HepG2 (cell line): ENCODE measurements around the gene ZNF773. TPM values are rescaled to one million over a fixed set of nuclear protein-coding genes. Genes with fewer than 3 reads are reported as not detected.

Experiments
- ARID5B ChIP-seq: IDR thresholded peaks from 2 replicates; pipeline ENCODE4 v1.4.0; 2020; ENCODE audit warnings: mild to moderate bottlenecking, missing genetic modification reagents
- CBFB ChIP-seq: sonication (generic); formaldehyde crosslinking; IDR thresholded peaks from 2 replicates; pipeline ENCODE4 v1.4.0; 2020; ENCODE audit warnings: missing genetic modification reagents
- CBX1 ChIP-seq: IDR thresholded peaks from one replicate; pipeline ENCODE4 v1.6.1; 2016; ENCODE audit warnings: antibody characterized with exemption, low read depth
- CBX5 ChIP-seq: sonication (generic); formaldehyde crosslinking; IDR thresholded peaks from 2 replicates; pipeline ENCODE4 v1.4.0; 2020; ENCODE audit warnings: missing genetic modification reagents, borderline replicate concordance
- HNRNPUL1 ChIP-seq: fragments of 200-400 bp; formaldehyde crosslinking; IDR thresholded peaks from 2 replicates; pipeline ENCODE4 v1.6.1; 2017; ENCODE audit warnings: low read depth, mild to moderate bottlenecking, low read length, moderate library complexity
- KLF16 ChIP-seq, 2 experiments: sonication (generic) in 1 of 2; formaldehyde crosslinking in 1 of 2; IDR thresholded peaks; 2 replicates each; pipeline versions ENCODE4 v1.6.1 to v1.8.0; 2016 to 2023; ENCODE audit warnings: missing genetic modification reagents in 2 of 2, missing compliant biosample characterization in 1 of 2
- KLF6 ChIP-seq: IDR thresholded peaks from 2 replicates; pipeline ENCODE4 v1.8.0; 2016; ENCODE audit warnings: missing biosample characterization, missing genetic modification reagents
- MEF2D ChIP-seq: sonication (generic); formaldehyde crosslinking; IDR thresholded peaks from 2 replicates; pipeline ENCODE4 v1.5.1; 2020; ENCODE audit warnings: mild to moderate bottlenecking, missing genetic modification reagents
- NAIF1 ChIP-seq: sonication (generic); formaldehyde crosslinking; IDR thresholded peaks from 2 replicates; pipeline ENCODE4 v1.5.0; 2020; ENCODE audit warnings: mild to moderate bottlenecking, missing genetic modification reagents, borderline replicate concordance
- NCOR1 ChIP-seq: fragments of 200-600 bp; sonication (generic); IDR thresholded peaks from 2 replicates; pipeline ENCODE4 v1.7.0; 2017; ENCODE audit warnings: antibody characterized with exemption, low read length, borderline replicate concordance
- PBX2 ChIP-seq: IDR thresholded peaks from 2 replicates; pipeline ENCODE4 v1.6.1; 2016; ENCODE audit warnings: control low read depth
- PHF8 ChIP-seq: sonication (generic); formaldehyde crosslinking; IDR thresholded peaks from 2 replicates; pipeline ENCODE4 v1.5.0; 2020; ENCODE audit warnings: missing genetic modification reagents
- RCOR2 ChIP-seq: IDR thresholded peaks from 2 replicates; pipeline ENCODE4 v1.6.1; 2016; ENCODE audit warnings: missing biosample characterization, missing genetic modification reagents
- TGIF2 ChIP-seq: IDR thresholded peaks from 2 replicates; pipeline ENCODE4 v1.6.1; 2016; ENCODE audit warnings: control low read depth, missing compliant biosample characterization
- ZEB1 ChIP-seq: IDR thresholded peaks from 2 replicates; pipeline ENCODE4 v1.6.1; 2012; ENCODE audit warnings: mild to moderate bottlenecking, low read depth, inconsistent platforms; ENCODE audit not compliant: insufficient replicate concordance
- ZIK1 ChIP-seq: sonication (generic); formaldehyde crosslinking; IDR thresholded peaks from 2 replicates; pipeline ENCODE4 v1.5.0; 2020; ENCODE audit warnings: mild to moderate bottlenecking, low read depth, missing genetic modification reagents, borderline replicate concordance
- ZNF10 ChIP-seq: sonication (generic); formaldehyde crosslinking; IDR thresholded peaks from 2 replicates; pipeline ENCODE4 v1.4.0; 2020; ENCODE audit warnings: mild to moderate bottlenecking, low read depth, missing genetic modification reagents, borderline replicate concordance
- ZNF20 ChIP-seq: sonication (generic); formaldehyde crosslinking; IDR thresholded peaks from 2 replicates; pipeline ENCODE4 v1.4.0; 2020; ENCODE audit warnings: mild to moderate bottlenecking, moderate library complexity, missing genetic modification reagents
- ZNF331 ChIP-seq: sonication (generic); formaldehyde crosslinking; IDR thresholded peaks from 2 replicates; pipeline ENCODE4 v1.4.0; 2020; ENCODE audit warnings: missing genetic modification reagents
- ZNF570 ChIP-seq: sonication (generic); formaldehyde crosslinking; IDR thresholded peaks from 2 replicates; pipeline ENCODE4 v1.4.0; 2020; ENCODE audit warnings: mild to moderate bottlenecking, missing genetic modification reagents, borderline replicate concordance
- ZNF589 ChIP-seq: sonication (generic); formaldehyde crosslinking; conservative IDR thresholded peaks from 2 replicates; pipeline ENCODE4 v1.8.0; 2022; ENCODE audit warnings: mild to moderate bottlenecking, moderate library complexity, missing genetic modification reagents
- ZNF816 ChIP-seq: sonication (generic); formaldehyde crosslinking; IDR thresholded peaks from 2 replicates; pipeline ENCODE4 v1.8.0; 2022; ENCODE audit warnings: missing genetic modification reagents, mild to moderate bottlenecking, borderline replicate concordance
- ZSCAN31 ChIP-seq: sonication (generic); formaldehyde crosslinking; IDR thresholded peaks from 2 replicates; pipeline ENCODE4 v1.5.0; 2020; ENCODE audit warnings: low read depth, mild to moderate bottlenecking, missing genetic modification reagents
- polyA plus RNA-seq, 8 experiments: library from polyadenylated mRNA; depleted of rRNA in 3 of 8; stranded (reverse) in 7 of 8; unstranded in 1 of 8; fragments of >200 nt; fragmentation: Illumina TruSeq in 4 of 8; extraction: Trizol in 4 of 8; gene quantifications; 2 replicates each; pipeline versions ENCODE4 v1.2.1 to v1.2.3, GENCODE V29; 2011 to 2016; ENCODE audit warnings: low read depth in 4 of 8, missing spikeins in 1 of 8, mixed read lengths in 1 of 8; ENCODE audit not compliant: insufficient read depth in 1 of 8
- total RNA-seq, 5 experiments: library from RNA; depleted of rRNA; stranded (reverse); fragments of >200 nt; fragmentation: Illumina TruSeq; extraction: Trizol; gene quantifications; 2 replicates each; pipeline ENCODE4 v1.2.3, GENCODE V29; 2016; ENCODE audit warnings: low read depth in 1 of 5

Gene ZNF773
- total and polyA plus RNA-seq, 2 of the 13 experiments (the other 11 are each of a cell fraction or from before 2014, with no cell fraction given) = 5.7 to 6.7 TPM

GRCh38 chr19:57477191-57478008, 22.3 kb upstream of the ZNF773 start, which contains the start of gene ZNF772 (continued):
- TF ChIP-seq ZNF20 (CRISPR knock-in tag) (no peak), ZNF331 (CRISPR knock-in tag) (no peak), ARID5B (CRISPR knock-in tag) (no peak; the same call in none of the 2 replicates), MEF2D (CRISPR knock-in tag) (peak; percentile 60; the same call in 1 of the 2 replicates), ZNF816 (CRISPR knock-in tag) (peak; percentile 43; the same call in 1 of the 2 replicates), ZEB1 (peak; percentile 40), ZIK1 (CRISPR knock-in tag) (0 out of 2 replicates have a peak, but pooled peaks have one; percentile 53), CBX1 (peak; percentile 20), KLF6 (CRISPR knock-in tag) (no peak), ZNF570 (no peak), ZNF589 (no peak), KLF16 (CRISPR knock-in tag; IDR thresholded peaks at IDR 0.05) (no peak; a peak in 1 of 4 replicates), CBFB (0 out of 2 replicates have a peak, but pooled peaks have one; percentile 28), PBX2 (CRISPR knock-in tag) (no peak), NCOR1 (no peak), ZNF10 (CRISPR knock-in tag) (no peak), HNRNPUL1 (no peak), NAIF1 (CRISPR knock-in tag) (no peak), RCOR2 (no peak), TGIF2 (CRISPR knock-in tag) (peak; percentile 80; the same call in 1 of the 2 replicates), CBX5 (peak; percentile 8; the same call in 1 of the 2 replicates), ZSCAN31 (no peak), PHF8 (CRISPR knock-in tag) (peak; percentile 93)
